Activated CD8-positive, alpha-beta T cell treated with anti-CD3 and anti-CD28 coated beads, Interleukin-2, amount 10 ng/mL, durations not matched to agents 7 days and 5 days (primary cell): ENCODE data around the gene ATP5MC3. TPM values are rescaled to one million over a fixed set of nuclear protein-coding genes. Genes with fewer than 3 reads are reported as not detected.
"Not testable (repeated sequence)": the region's sequence is repeated elsewhere in the genome, so short reads cannot be mapped to it uniquely, and the experiment has no call there.

Source experiments
- ATAC-seq: fragments of 150-1000 bp; cut with Tn5 transposase; one replicate; pipeline ENCODE4 v1.10.0; 2021; ENCODE audit warnings: moderate library complexity
- CTCF ChIA-PET: fragments of 350-600 bp; sonication (Branson Sonifier 250); formaldehyde crosslinking; loops from one replicate; lab custom pipeline; 2021; ENCODE audit warnings: antibody characterized with exemption; lab: Charles Lee
- POLR2A ChIA-PET: fragments of 350-600 bp; sonication (Branson Sonifier 250); formaldehyde crosslinking; loops from one replicate; lab custom pipeline; 2021; ENCODE audit warnings: antibody characterized with exemption; lab: Charles Lee
- DNase-seq: peaks from one replicate; pipeline ENCODE4 v3.0.0-alpha.2; 2020
- H3K27ac Mint-ChIP-seq: one replicate; pipeline ENCODE4 v1.8.0; 2021; ENCODE audit warnings: mild to moderate bottlenecking, mixed read lengths
- H3K27me3 Mint-ChIP-seq: one replicate; pipeline ENCODE4 v1.8.0; 2021; ENCODE audit warnings: low read depth, mixed read lengths
- H3K36me3 Mint-ChIP-seq: one replicate; pipeline ENCODE4 v1.8.0; 2021; ENCODE audit warnings: low read depth, mixed read lengths
- H3K4me1 Mint-ChIP-seq: one replicate; pipeline ENCODE4 v1.8.0; 2021; ENCODE audit warnings: low read depth, mixed read lengths
- H3K4me3 Mint-ChIP-seq: one replicate; pipeline ENCODE4 v1.8.0; 2021; ENCODE audit warnings: mild to moderate bottlenecking, mixed read lengths
- H3K9me3 Mint-ChIP-seq: one replicate; pipeline ENCODE4 v1.8.0; 2022; ENCODE audit warnings: mixed read lengths; ENCODE audit not compliant: insufficient read depth
- total RNA-seq, 2 experiments: library from RNA; stranded (reverse); gene quantifications; one replicate each; pipeline ENCODE4 v1.2.3, GENCODE V29; 2021

The ATP5MC3 gene
- 100 to 1,000 TPM; 293 to 310 TPM for total RNA-seq

- H3K27ac Mint-ChIP-seq = peak within 1 kb of the TSS; percentile 76
- ATAC-seq = peak; percentile 92
- peaks cover 8% of the 10 kb centered on the region for H3K9me3 Mint-ChIP-seq
- H3K27me3 Mint-ChIP-seq = no peaks in the 10 kb centered on the region
- ChIA-PET POLR2A (interaction anchor here (0.6 to 2.7 kb wide), 2 partner anchors 13 to 152 kb away, joined by 3 to 19 read pairs; partner anchors contain the start of gene ATF2), CTCF (interaction anchor here (0.9 to 2.5 kb wide), 3 partner anchors 13 to 70 kb away, joined by 3 to 7 read pairs (median 3); partner anchors contain the start of gene ATF2)
- H3K4me1 Mint-ChIP-seq = peaks cover 42% of the 10 kb centered on the region
- peaks cover 46% of the 10 kb centered on the region for H3K36me3 Mint-ChIP-seq
- peak within 1 kb of the TSS; percentile 83 for H3K4me3 Mint-ChIP-seq
- DNase-seq = peak; percentile 95
These were observed at the start of gene ATP5MC3 for GRCh38 chr2:175181104-175181876. Gene ATP5MC3, minus strand, starts transcription at chr2:175181710. Its CDS starts 317 bp downstream, at chr2:175181393.

- H3K36me3 Mint-ChIP-seq, H3K27ac Mint-ChIP-seq, H3K27me3 Mint-ChIP-seq, H3K9me3 Mint-ChIP-seq, POLR2A ChIA-PET, DNase-seq, H3K4me3 Mint-ChIP-seq, CTCF ChIA-PET, ATAC-seq: not testable (repeated sequence)
- H3K4me1 Mint-ChIP-seq = peaks cover 15% of the 10 kb centered on the region
These were observed 47.1 kb upstream of the ATP5MC3 start for GRCh38 chr2:175228601-175229000.

GRCh38 chr2:175228179-175228578 lies 46.7 kb upstream of the ATP5MC3 start:
- POLR2A ChIA-PET = no interaction called here
- no peak for DNase-seq
- no peaks in the 10 kb centered on the region for H3K36me3 Mint-ChIP-seq
- CTCF ChIA-PET = interaction anchor here (0.9 kb wide), 1 partner anchor 23 kb away, joined by 3 read pairs; no protein-coding TSS in a partner anchor
- peaks cover 15% of the 10 kb centered on the region for H3K4me1 Mint-ChIP-seq
- no peaks in the 10 kb centered on the region for H3K9me3 Mint-ChIP-seq
- ATAC-seq = no peak
- peaks cover 10% of the 10 kb centered on the region for H3K27me3 Mint-ChIP-seq
- H3K4me3 Mint-ChIP-seq = no peak overlapping the region
- H3K27ac Mint-ChIP-seq = no peak overlapping the region

GRCh38 chr2:175227393-175227792 lies 45.9 kb upstream of the ATP5MC3 start:
- ATAC-seq (peak; percentile 75), DNase-seq (no peak)
- Mint-ChIP-seq H3K27ac (no peak overlapping the region), H3K4me3 (no peak overlapping the region), H3K4me1 (peaks cover 15% of the 10 kb centered on the region), H3K9me3 (no peaks in the 10 kb centered on the region), H3K36me3 (no peaks in the 10 kb centered on the region), H3K27me3 (peaks cover 17% of the 10 kb centered on the region)
- CTCF ChIA-PET = interaction anchor here (0.9 kb wide), 1 partner anchor 24 kb away, joined by 3 read pairs; no protein-coding TSS in a partner anchor
- POLR2A ChIA-PET = no interaction called here

- ChIA-PET POLR2A (interaction anchor here (0.6 kb wide), 1 partner anchor 1793 kb away, joined by 4 read pairs; no protein-coding TSS in a partner anchor), CTCF (interaction anchor here (0.8 to 1.4 kb wide), 2 partner anchors 16 to 31 kb away, joined by 3 to 4 read pairs; no protein-coding TSS in a partner anchor)
- no peak for DNase-seq
- peaks cover 45% of the 10 kb centered on the region for H3K27me3 Mint-ChIP-seq
- H3K27ac Mint-ChIP-seq = no peak overlapping the region
- no peaks in the 10 kb centered on the region for H3K4me1 Mint-ChIP-seq
- no peak overlapping the region for H3K4me3 Mint-ChIP-seq
- no peaks in the 10 kb centered on the region for H3K36me3 Mint-ChIP-seq
- no peak for ATAC-seq
- no peaks in the 10 kb centered on the region for H3K9me3 Mint-ChIP-seq
These were observed 38.6 kb upstream of the ATP5MC3 start for GRCh38 chr2:175220075-175220474.

- ChIA-PET POLR2A (no interaction called here), CTCF (interaction anchor here (0.6 to 1.5 kb wide), 2 partner anchors 15 to 33 kb away, joined by 3 read pairs; no protein-coding TSS in a partner anchor)
- DNase-seq (no peak), ATAC-seq (no peak)
- Mint-ChIP-seq H3K4me1 (no peaks in the 10 kb centered on the region), H3K9me3 (no peaks in the 10 kb centered on the region), H3K27me3 (peaks cover 48% of the 10 kb centered on the region), H3K27ac (no peak overlapping the region), H3K36me3 (no peaks in the 10 kb centered on the region), H3K4me3 (no peak overlapping the region)
These were observed 37.0 kb upstream of the ATP5MC3 start for GRCh38 chr2:175218551-175218950.

GRCh38 chr2:175207741-175208438 lies 26.4 kb upstream of the ATP5MC3 start:
- H3K27ac Mint-ChIP-seq = no peak overlapping the region
- H3K27me3 Mint-ChIP-seq = peaks cover 18% of the 10 kb centered on the region
- H3K4me1 Mint-ChIP-seq = no peaks in the 10 kb centered on the region
- no peak for DNase-seq
- no peaks in the 10 kb centered on the region for H3K9me3 Mint-ChIP-seq
- H3K4me3 Mint-ChIP-seq = no peak overlapping the region
- H3K36me3 Mint-ChIP-seq = no peaks in the 10 kb centered on the region
- ChIA-PET CTCF (interaction anchor here (1.2 kb wide), 1 partner anchor 75 kb away, joined by 3 read pairs; no protein-coding TSS in a partner anchor), POLR2A (no interaction called here)
- ATAC-seq = no peak

- H3K36me3 Mint-ChIP-seq = no peaks in the 10 kb centered on the region
- ChIA-PET POLR2A (no interaction called here), CTCF (interaction anchor here (4.3 kb wide), 1 partner anchor 77 kb away, joined by 56 read pairs; no protein-coding TSS in a partner anchor)
- no peak overlapping the region for H3K27ac Mint-ChIP-seq
- DNase-seq (no peak), ATAC-seq (no peak)
- no peaks in the 10 kb centered on the region for H3K4me1 Mint-ChIP-seq
- peaks cover 16% of the 10 kb centered on the region for H3K27me3 Mint-ChIP-seq
- H3K4me3 Mint-ChIP-seq = no peak overlapping the region
- H3K9me3 Mint-ChIP-seq = no peaks in the 10 kb centered on the region
These were observed 25.4 kb upstream of the ATP5MC3 start for GRCh38 chr2:175206866-175207265.

- no peaks in the 10 kb centered on the region for H3K36me3 Mint-ChIP-seq
- H3K9me3 Mint-ChIP-seq = no peaks in the 10 kb centered on the region
- ChIA-PET POLR2A (no interaction called here), CTCF (interaction anchor here (1.1 to 4.3 kb wide), 3 partner anchors 19 to 78 kb away, joined by 3 to 56 read pairs (median 5); no protein-coding TSS in a partner anchor)
- H3K4me3 Mint-ChIP-seq = no peak overlapping the region
- H3K4me1 Mint-ChIP-seq = no peaks in the 10 kb centered on the region
- peaks cover 12% of the 10 kb centered on the region for H3K27me3 Mint-ChIP-seq
- DNase-seq (no peak), ATAC-seq (no peak)
- H3K27ac Mint-ChIP-seq = no peak overlapping the region
These were observed 24.0 kb upstream of the ATP5MC3 start for GRCh38 chr2:175205523-175205922.

GRCh38 chr2:175203621-175204496 lies 22.3 kb upstream of the ATP5MC3 start:
- H3K27ac Mint-ChIP-seq = no peak overlapping the region
- H3K4me1 Mint-ChIP-seq = no peaks in the 10 kb centered on the region
- peak; percentile 84 for ATAC-seq
- H3K4me3 Mint-ChIP-seq = no peak overlapping the region
- ChIA-PET POLR2A (interaction anchor here (0.9 kb wide), 1 partner anchor 35 kb away, joined by 3 read pairs; no protein-coding TSS in a partner anchor), CTCF (interaction anchor here (0.6 to 4.3 kb wide), 23 partner anchors 11 to 893 kb away, joined by 3 to 56 read pairs (median 3); partner anchors contain the start of gene ATF2)
- no peaks in the 10 kb centered on the region for H3K9me3 Mint-ChIP-seq
- H3K36me3 Mint-ChIP-seq = no peaks in the 10 kb centered on the region
- peak; percentile 64 for DNase-seq
- peaks cover 15% of the 10 kb centered on the region for H3K27me3 Mint-ChIP-seq

GRCh38 chr2:175195012-175195411 lies 13.5 kb upstream of the ATP5MC3 start:
- no peak overlapping the region for H3K4me3 Mint-ChIP-seq
- ATAC-seq (no peak), DNase-seq (no peak)
- POLR2A ChIA-PET = no interaction called here
- H3K27me3 Mint-ChIP-seq = peaks cover 30% of the 10 kb centered on the region
- no peaks in the 10 kb centered on the region for H3K4me1 Mint-ChIP-seq
- H3K27ac Mint-ChIP-seq = no peak overlapping the region
- no peaks in the 10 kb centered on the region for H3K36me3 Mint-ChIP-seq
- CTCF ChIA-PET = no interaction called here
- H3K9me3 Mint-ChIP-seq = no peaks in the 10 kb centered on the region
